PFSK-1 (cell line): Measurements from ENCODE around the gene GRB2.

Experiments used
- POLR2AphosphoS5 ChIP-seq: IDR thresholded peaks from 2 replicates; pipeline ENCODE4 v1.6.1; 2012; ENCODE audit warnings: low read depth, mild to moderate bottlenecking, control low read depth, low read length, moderate library complexity
- REST ChIP-seq, 2 experiments: IDR thresholded peaks; 2 replicates each; pipeline versions ENCODE4 v1.6.1 to v1.8.0; 2011 to 2012; ENCODE audit warnings: low read depth in 2 of 2, low read length in 2 of 2, control low read depth in 1 of 2, inconsistent platforms in 1 of 2, mild to moderate bottlenecking in 1 of 2, moderate library complexity in 1 of 2; ENCODE audit not compliant: insufficient read depth in 1 of 2
- SIN3A ChIP-seq: IDR thresholded peaks from 2 replicates; pipeline ENCODE4 v1.6.1; 2012; ENCODE audit warnings: mild to moderate bottlenecking, low read length, moderate library complexity, borderline replicate concordance; ENCODE audit not compliant: insufficient read depth
- TAF1 ChIP-seq: IDR thresholded peaks from 2 replicates; pipeline ENCODE4 v1.6.1; 2012; ENCODE audit warnings: low read length, control low read depth, borderline replicate concordance; ENCODE audit not compliant: insufficient read depth

GRCh38 chr17:75270966-75271232 is 134.6 kb downstream of the GRB2 start, which contains the start of gene MIF4GD:
- peak; percentile 40; the same call in 1 of the 2 replicates for TF ChIP-seq TAF1
- TF ChIP-seq POLR2AphosphoS5 = no peak
- TF ChIP-seq REST (IDR thresholded peaks at IDR 0.05; ENCODE audit: insufficient read depth in 1 of 2, low read depth in 2 of 2, low read length in 2 of 2) = no peak
- TF ChIP-seq SIN3A = no peak
